ENCODE data around the gene MBL2.

DNA sequence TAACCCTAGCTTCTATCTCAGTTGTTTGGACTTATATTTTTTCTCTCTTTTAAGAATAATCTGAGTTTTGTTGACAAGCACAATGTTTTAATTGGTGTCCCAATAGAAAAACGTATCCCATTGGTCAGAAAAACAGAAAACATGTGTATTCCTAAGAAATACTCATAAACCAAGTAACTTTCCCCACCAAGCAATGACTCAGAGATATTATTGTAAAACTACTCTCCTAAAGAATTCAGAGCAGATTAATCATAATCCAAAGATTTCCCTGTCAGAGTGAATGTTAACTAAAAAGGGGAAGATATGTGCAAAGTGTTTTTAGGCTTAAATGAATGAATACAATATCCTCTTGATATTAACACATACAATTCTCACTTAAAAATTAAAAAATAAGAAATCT lies 29.4 kb upstream of the MBL2 start:
- TF ChIP-seq, protein P1, sequence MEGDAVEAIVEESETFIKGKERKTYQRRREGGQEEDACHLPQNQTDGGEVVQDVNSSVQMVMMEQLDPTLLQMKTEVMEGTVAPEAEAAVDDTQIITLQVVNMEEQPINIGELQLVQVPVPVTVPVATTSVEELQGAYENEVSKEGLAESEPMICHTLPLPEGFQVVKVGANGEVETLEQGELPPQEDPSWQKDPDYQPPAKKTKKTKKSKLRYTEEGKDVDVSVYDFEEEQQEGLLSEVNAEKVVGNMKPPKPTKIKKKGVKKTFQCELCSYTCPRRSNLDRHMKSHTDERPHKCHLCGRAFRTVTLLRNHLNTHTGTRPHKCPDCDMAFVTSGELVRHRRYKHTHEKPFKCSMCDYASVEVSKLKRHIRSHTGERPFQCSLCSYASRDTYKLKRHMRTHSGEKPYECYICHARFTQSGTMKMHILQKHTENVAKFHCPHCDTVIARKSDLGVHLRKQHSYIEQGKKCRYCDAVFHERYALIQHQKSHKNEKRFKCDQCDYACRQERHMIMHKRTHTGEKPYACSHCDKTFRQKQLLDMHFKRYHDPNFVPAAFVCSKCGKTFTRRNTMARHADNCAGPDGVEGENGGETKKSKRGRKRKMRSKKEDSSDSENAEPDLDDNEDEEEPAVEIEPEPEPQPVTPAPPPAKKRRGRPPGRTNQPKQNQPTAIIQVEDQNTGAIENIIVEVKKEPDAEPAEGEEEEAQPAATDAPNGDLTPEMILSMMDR (IDR thresholded peaks at IDR 0.05): no peak
- TF ChIP-seq POLR2AphosphoS5 (IDR thresholded peaks at IDR 0.05) (no peak), POLR2A (IDR thresholded peaks at IDR 0.05) (no peak)
